ENCODE data around the gene HDAC4.

DNA sequence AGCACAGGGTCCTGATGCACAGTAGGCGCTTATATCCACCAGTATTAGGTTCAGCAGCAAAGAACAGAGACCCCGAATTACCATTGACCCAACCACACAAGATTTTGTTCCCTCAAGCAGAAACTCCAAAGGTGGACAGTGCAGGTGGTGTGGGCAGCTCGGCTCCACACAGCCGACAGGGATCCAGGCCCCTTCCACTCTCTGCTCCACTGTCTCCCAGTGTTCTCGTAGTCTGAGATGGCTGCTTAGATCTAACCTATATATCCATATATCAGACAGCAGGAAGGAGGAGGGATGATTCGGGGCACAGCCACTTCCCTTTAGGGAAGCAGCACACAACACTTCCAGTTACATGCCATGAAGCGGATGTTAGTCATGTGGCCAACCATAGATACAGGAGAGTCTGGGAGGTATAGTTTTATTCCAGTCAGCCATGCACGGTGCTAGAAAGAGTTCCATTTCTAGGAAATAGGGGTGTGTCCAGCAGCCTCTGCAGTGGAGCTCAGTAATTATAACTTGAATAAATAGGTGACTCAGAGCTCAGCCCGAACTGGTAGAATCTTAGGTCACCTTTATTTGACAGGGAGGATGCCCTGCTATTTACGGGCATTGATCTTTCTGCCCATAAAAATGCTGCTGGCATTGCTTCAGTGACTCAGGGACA lies 394.1 kb downstream of the HDAC4 start:
- TF ChIP-seq, protein P1, sequence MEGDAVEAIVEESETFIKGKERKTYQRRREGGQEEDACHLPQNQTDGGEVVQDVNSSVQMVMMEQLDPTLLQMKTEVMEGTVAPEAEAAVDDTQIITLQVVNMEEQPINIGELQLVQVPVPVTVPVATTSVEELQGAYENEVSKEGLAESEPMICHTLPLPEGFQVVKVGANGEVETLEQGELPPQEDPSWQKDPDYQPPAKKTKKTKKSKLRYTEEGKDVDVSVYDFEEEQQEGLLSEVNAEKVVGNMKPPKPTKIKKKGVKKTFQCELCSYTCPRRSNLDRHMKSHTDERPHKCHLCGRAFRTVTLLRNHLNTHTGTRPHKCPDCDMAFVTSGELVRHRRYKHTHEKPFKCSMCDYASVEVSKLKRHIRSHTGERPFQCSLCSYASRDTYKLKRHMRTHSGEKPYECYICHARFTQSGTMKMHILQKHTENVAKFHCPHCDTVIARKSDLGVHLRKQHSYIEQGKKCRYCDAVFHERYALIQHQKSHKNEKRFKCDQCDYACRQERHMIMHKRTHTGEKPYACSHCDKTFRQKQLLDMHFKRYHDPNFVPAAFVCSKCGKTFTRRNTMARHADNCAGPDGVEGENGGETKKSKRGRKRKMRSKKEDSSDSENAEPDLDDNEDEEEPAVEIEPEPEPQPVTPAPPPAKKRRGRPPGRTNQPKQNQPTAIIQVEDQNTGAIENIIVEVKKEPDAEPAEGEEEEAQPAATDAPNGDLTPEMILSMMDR (conservative IDR thresholded peaks at IDR 0.05): no peak
- no peak for TF ChIP-seq EZH2 (IDR thresholded peaks at IDR 0.05; ENCODE audit: low read depth)
